ENCODE measurements around the gene NRG4.
"Not testable (repeated sequence)": the region's sequence is repeated elsewhere in the genome, so short reads cannot be mapped to it uniquely, and the experiment has no call there.

DNA sequence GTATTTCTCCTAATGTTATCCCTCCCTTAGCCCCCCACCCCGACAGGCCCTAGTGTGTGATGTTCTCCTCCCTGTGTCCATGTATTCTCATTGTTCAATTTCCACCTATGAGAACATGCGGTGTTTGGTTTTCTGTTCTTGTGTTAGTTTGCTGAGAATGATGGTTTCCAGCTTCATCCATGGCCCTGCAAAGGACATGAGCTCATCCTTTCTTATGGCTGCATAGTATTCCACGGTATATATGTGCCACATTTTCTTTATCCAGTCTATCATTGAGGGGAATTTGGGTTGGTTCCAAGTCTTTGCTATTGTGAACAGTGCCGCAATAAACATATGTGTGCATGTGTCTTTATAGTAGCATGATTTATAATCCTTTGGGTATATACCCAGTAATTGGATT lies 1.2 kb upstream of the NRG4 start:
- TF ChIP-seq, protein P1, sequence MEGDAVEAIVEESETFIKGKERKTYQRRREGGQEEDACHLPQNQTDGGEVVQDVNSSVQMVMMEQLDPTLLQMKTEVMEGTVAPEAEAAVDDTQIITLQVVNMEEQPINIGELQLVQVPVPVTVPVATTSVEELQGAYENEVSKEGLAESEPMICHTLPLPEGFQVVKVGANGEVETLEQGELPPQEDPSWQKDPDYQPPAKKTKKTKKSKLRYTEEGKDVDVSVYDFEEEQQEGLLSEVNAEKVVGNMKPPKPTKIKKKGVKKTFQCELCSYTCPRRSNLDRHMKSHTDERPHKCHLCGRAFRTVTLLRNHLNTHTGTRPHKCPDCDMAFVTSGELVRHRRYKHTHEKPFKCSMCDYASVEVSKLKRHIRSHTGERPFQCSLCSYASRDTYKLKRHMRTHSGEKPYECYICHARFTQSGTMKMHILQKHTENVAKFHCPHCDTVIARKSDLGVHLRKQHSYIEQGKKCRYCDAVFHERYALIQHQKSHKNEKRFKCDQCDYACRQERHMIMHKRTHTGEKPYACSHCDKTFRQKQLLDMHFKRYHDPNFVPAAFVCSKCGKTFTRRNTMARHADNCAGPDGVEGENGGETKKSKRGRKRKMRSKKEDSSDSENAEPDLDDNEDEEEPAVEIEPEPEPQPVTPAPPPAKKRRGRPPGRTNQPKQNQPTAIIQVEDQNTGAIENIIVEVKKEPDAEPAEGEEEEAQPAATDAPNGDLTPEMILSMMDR (IDR thresholded peaks at IDR 0.05; ENCODE audit: low read length): not testable (repeated sequence)
- TF ChIP-seq EZH2 (IDR thresholded peaks at IDR 0.05; ENCODE audit: borderline replicate concordance, low read length): not testable (repeated sequence)

All from OCI-LY1 (cell line).